ENCODE data around the gene SNRPD3. TPM values are rescaled to one million over a fixed set of nuclear protein-coding genes. Genes with fewer than 3 reads are reported as not detected.
"Not testable (repeated sequence)": the region's sequence is repeated elsewhere in the genome, so short reads cannot be mapped to it uniquely, and the experiment has no call there.

Gene SNRPD3
- total RNA-seq, 1 donor from 2014 or later = 160 TPM

DNA sequence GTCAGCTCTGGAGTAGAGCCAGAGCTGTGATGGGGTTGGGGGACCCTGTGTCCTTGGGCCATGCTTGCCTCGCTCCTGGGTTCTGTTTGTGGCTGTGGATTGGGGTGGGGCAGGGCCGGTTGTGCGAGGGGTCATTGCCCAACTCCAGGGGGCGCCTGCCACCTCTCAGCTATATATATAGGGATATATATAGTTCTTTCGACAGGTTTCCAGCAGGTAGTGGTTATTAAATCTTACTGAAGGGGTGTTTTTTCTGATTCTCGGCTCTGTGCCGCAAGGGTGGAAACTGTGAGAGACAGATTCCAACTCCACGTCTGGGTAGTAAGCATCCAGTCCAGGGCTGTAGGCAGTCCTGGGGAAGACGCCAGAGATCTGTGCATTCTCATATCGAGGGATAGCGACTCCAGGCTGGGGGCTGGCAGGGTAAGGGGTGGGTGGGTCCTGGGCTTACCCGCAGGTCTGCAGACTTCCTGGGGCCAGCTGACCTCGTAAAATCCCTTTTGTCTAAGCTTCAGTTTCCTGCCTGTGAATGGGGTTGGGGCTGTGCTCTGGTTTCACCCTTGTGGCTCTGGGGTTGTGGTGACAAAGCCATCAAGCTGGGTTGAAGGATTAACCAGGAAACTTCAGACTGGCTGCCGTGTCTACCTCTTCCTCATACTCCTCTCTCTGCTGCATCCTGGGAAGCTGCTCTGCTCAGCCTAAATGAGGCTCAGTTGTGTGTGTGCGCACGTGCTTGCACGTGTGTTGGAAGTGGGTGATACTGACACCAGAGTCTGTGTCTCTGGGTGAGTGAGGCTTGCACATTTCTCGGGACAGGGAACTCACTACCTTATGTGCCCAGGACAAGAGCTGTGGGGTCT, 48.2 kb downstream of the SNRPD3 start:
- not testable (repeated sequence) for H3K27me3 ChIP-seq (ENCODE audit: control insufficient read depth, insufficient read depth, low read length); DNase-seq (ENCODE audit: low read depth); H3K36me3 ChIP-seq (ENCODE audit: control insufficient read depth, insufficient read depth, low read length)
- peak; percentile 23 for TF ChIP-seq CTCF (IDR thresholded peaks at IDR 0.05; ENCODE audit: insufficient read depth, low read length, poor library complexity, severe bottlenecking)
- peak overlapping the region; percentile 44 for H3K4me3 ChIP-seq (ENCODE audit: low read depth, low read length)

DNA sequence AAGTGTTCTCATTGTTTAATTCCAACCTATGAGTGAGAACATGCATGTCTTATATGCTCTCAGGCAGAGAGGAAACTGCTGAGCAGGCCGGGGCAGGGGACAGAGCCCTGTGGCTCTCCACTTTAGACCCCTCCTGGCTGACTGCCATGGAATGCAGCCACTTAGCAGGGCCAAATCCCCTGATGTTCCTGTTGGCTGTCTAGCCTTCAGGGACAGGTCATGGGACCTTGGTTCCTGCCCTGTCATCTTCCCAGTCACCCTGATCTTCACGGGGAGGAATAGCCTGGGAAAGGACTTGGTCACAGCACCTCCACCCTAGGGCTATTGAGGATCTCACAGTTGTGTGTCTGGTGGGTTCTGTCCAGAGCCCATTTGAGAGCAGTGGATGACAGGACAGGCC, 50.5 kb downstream of the SNRPD3 start:
- not testable (repeated sequence) for DNase-seq (ENCODE audit: low read depth); H3K36me3 ChIP-seq (ENCODE audit: control insufficient read depth, insufficient read depth, low read length); H3K4me3 ChIP-seq (ENCODE audit: low read depth, low read length); H3K27me3 ChIP-seq (ENCODE audit: control insufficient read depth, insufficient read depth, low read length)

DNA sequence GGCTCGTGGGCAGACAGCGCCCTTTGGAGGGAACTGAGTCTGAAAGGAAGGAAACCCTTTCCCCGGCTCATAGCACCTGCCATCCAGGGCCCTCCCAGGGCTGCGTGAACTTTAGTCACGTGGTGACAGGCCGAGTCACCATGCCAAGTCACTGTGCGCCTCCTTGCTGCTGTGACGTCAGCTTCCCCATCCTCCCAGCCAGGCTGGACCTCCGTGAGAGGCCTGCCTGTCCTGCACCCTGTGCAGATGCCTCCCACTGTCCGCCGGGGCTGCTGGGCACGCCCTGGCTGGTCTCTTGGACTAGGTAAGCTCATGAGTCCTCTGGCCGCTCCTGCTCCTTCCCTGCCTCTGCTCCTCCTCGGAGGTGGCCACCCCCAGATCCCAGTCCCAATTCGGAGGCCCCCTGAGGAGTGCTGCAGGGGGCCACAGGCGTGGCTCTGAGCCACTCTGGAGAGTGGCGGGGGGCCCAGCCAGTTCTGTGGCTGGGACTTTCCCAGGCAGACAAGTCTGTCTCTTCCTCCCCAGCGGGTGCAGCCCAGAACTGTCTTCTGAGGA, 51.7 kb downstream of the SNRPD3 start:
- H3K4me3 ChIP-seq (ENCODE audit: low read depth, low read length); DNase-seq (ENCODE audit: low read depth); H3K36me3 ChIP-seq (ENCODE audit: control insufficient read depth, insufficient read depth, low read length); H3K27me3 ChIP-seq (ENCODE audit: control insufficient read depth, insufficient read depth, low read length): not testable (repeated sequence)

GRCh38 chr22:24608327-24608726, 52.5 kb downstream of the SNRPD3 start:
- H3K27me3 ChIP-seq (ENCODE audit: control insufficient read depth, insufficient read depth, low read length); H3K4me3 ChIP-seq (ENCODE audit: low read depth, low read length); DNase-seq (ENCODE audit: low read depth); H3K36me3 ChIP-seq (ENCODE audit: control insufficient read depth, insufficient read depth, low read length): not testable (repeated sequence)

DNA sequence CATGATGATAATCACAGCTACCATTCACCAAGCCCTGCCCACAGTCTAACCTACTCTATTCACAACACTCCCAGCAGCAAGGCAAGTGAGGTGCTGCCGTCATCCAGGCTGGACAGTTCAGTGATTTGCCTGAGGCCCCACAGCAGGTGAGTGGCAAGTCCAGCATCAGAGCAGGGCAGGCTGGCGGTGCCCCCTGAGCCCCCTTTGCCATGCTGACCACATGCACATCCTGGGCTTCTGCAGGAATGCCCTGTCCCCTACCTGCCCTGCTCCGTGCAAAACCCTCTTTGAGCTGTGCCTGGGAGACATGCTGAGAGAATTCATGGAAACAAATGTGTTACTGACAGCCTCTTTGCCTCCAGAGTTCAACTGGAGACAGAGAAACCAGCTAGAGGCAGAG, 54.1 kb downstream of the SNRPD3 start:
- not testable (repeated sequence) for DNase-seq (ENCODE audit: low read depth); H3K27me3 ChIP-seq (ENCODE audit: control insufficient read depth, insufficient read depth, low read length); H3K4me3 ChIP-seq (ENCODE audit: low read depth, low read length); H3K36me3 ChIP-seq (ENCODE audit: control insufficient read depth, insufficient read depth, low read length)

- not testable (repeated sequence) for H3K4me3 ChIP-seq (ENCODE audit: low read depth, low read length); H3K36me3 ChIP-seq (ENCODE audit: control insufficient read depth, insufficient read depth, low read length); DNase-seq (ENCODE audit: low read depth); H3K27me3 ChIP-seq (ENCODE audit: control insufficient read depth, insufficient read depth, low read length)
Measured at GRCh38 chr22:24614794-24615193, 59.0 kb downstream of the SNRPD3 start.

- not testable (repeated sequence) for H3K4me3 ChIP-seq (ENCODE audit: low read depth, low read length); H3K36me3 ChIP-seq (ENCODE audit: control insufficient read depth, insufficient read depth, low read length); DNase-seq (ENCODE audit: low read depth); H3K27me3 ChIP-seq (ENCODE audit: control insufficient read depth, insufficient read depth, low read length)
Measured at GRCh38 chr22:24621244-24621643, 65.4 kb downstream of the SNRPD3 start.

DNA sequence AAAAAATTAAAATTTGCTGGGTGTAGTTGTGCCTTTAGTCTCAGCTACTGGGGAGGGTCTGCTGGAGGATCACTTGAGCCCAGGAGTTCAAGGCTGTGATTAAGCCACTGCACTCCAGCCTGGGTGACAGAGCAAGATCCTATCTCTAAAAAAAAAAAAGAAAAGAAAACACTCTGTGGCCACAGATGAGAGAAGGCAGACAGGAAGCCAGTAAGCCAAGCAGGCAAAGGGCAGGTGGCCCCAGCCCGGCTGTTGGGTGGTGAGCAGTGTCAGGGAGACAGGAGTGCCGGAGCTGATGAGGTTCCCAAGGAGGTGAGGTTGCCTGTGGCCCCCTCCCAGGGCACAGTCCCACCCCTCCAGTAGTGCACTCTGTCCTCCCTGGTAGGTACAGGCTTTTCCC, 66.8 kb downstream of the SNRPD3 start:
- H3K27me3 ChIP-seq (ENCODE audit: control insufficient read depth, insufficient read depth, low read length); H3K36me3 ChIP-seq (ENCODE audit: control insufficient read depth, insufficient read depth, low read length); DNase-seq (ENCODE audit: low read depth); H3K4me3 ChIP-seq (ENCODE audit: low read depth, low read length): not testable (repeated sequence)

Other genes starting within 250 kb of the SNRPD3 start
- 0.21 and 0.46 TPM in 2 replicates for gene ADORA2A, start 128.4 kb upstream of the SNRPD3 start, total RNA-seq
- not detected in 2 replicates for gene UPB1, start 60.7 kb upstream of the SNRPD3 start, total RNA-seq
- 81.8 and 120 TPM in 2 replicates for gene GUCD1, start 861 bp upstream of the SNRPD3 start, total RNA-seq
- gene LRRC75B, start 37.1 kb downstream of the SNRPD3 start, total RNA-seq = 17.3 and 18.1 TPM in 2 replicates
- 22.7 and 22.8 TPM in 2 replicates for gene GGT1, start 47.2 kb downstream of the SNRPD3 start, total RNA-seq
- not detected in 2 replicates for gene PIWIL3, start 218.7 kb downstream of the SNRPD3 start, total RNA-seq

Measured in kidney epithelial cell (primary cell).